ENCODE data around the gene SPAG9.

- TF ChIP-seq CTCF (IDR thresholded peaks at IDR 0.05) (no peak), ZFX (IDR thresholded peaks at IDR 0.05; ENCODE audit: borderline replicate concordance) (no peak)
Observed at GRCh38 chr17:50924300-50924699, 196.4 kb downstream of the SPAG9 start.
